GM12892 (cell line): ENCODE measurements around the gene KAT2B.

Experiments used
- POLR2A ChIP-seq: IDR thresholded peaks from 2 replicates; pipeline ENCODE4 v1.6.1; 2011; ENCODE audit warnings: low read depth, low read length, control low read depth
- TAF1 ChIP-seq: IDR thresholded peaks from 2 replicates; pipeline ENCODE4 v1.6.1; 2011; ENCODE audit warnings: low read depth, mild to moderate bottlenecking, control low read depth, low read length, borderline replicate concordance

GRCh38 chr3:20068512-20069177, 28.4 kb downstream of the KAT2B start:
- no peak for TF ChIP-seq POLR2A
- TF ChIP-seq TAF1, result no peak
